ENCODE measurements around the gene NPY1R.

NPY1R gene

GRCh38 chr4:163332526-163333406 is at the start of gene NPY1R:
Gene NPY1R, minus strand, starts transcription at chr4:163332596. Its CDS starts 6,042 bp downstream, at chr4:163326554.
- DNase-seq, result peak; percentile 91

GRCh38 chr4:163380703-163381102 is 48.3 kb upstream of the NPY1R start:
- no peak for DNase-seq

- DNase-seq, result no peak
Measured at GRCh38 chr4:163378661-163379060, 46.3 kb upstream of the NPY1R start.

DNA sequence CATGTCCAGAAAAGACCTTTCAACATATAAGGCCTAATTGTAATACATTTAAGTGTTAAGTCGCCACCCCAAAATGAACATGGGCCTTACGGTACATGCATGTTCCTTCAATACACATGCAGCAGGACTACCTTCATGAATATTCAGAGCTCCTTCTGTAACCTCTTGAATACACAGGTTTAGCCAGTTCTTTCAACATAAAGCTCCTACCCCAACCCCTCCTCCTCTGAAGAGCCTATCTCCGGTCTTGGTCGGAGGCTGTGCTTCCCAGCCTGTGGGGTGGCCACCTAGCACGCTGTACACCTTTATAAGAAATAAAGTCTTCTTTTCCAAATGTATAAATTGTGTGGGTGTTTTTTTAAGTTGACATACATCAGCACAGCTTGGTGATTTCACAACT is 39.6 kb upstream of the NPY1R start:
- DNase-seq, result no peak

- DNase-seq, result no peak
Measured at GRCh38 chr4:163367651-163368050, 35.3 kb upstream of the NPY1R start.

- no peak for DNase-seq
Measured at GRCh38 chr4:163356104-163356503, 23.7 kb upstream of the NPY1R start.

DNA sequence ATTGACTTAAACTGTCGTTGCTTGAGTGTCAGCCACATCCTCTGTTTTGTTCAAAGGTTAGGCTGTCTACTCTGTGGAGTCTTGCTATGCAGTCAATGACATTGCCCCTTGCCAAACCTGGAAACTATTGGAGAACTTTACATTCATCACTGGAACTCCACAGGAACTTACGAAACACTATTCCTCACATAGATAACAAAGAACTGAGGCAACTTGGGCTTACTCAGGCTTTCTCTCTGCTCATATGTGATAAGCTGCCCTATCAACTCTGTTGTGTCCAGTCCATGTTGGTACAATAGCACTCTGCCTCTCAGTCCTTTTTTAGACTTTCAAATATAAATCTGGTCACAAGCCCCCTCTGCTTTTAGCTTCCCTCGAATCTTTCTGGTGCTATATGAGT is 20.7 kb upstream of the NPY1R start:
- peak; percentile 78 for DNase-seq

- DNase-seq, result no peak
Measured at GRCh38 chr4:163350672-163351071, 18.3 kb upstream of the NPY1R start.

GRCh38 chr4:163344147-163345125 is 12.0 kb upstream of the NPY1R start:
- DNase-seq, result no peak

- no peak for DNase-seq
Measured at GRCh38 chr4:163343604-163344146, 11.3 kb upstream of the NPY1R start, which contains the start of gene NPY5R. Gene NPY5R, plus strand, starts transcription at chr4:163343892. Its CDS starts 6,382 bp downstream, at chr4:163350274.

DNA sequence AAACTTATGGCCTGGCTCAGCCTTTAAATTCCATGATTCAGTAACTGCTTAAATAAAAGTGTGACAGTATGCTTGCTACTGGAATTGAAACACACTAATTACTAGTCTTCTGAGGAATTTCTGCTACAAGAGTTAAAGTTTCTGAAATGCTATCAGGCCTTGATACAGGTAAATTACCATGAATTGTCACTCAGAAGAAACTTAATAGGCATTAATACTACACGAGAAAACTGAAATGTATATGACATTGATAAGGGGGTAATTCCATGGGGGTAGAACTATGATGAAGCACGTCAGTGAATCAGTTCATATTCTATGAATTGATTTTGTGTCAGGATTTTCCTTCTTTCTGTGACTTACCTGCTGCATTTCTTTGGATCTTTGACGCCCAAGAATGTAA is 3.0 kb upstream of the NPY1R start:
- DNase-seq, result no peak

DNA sequence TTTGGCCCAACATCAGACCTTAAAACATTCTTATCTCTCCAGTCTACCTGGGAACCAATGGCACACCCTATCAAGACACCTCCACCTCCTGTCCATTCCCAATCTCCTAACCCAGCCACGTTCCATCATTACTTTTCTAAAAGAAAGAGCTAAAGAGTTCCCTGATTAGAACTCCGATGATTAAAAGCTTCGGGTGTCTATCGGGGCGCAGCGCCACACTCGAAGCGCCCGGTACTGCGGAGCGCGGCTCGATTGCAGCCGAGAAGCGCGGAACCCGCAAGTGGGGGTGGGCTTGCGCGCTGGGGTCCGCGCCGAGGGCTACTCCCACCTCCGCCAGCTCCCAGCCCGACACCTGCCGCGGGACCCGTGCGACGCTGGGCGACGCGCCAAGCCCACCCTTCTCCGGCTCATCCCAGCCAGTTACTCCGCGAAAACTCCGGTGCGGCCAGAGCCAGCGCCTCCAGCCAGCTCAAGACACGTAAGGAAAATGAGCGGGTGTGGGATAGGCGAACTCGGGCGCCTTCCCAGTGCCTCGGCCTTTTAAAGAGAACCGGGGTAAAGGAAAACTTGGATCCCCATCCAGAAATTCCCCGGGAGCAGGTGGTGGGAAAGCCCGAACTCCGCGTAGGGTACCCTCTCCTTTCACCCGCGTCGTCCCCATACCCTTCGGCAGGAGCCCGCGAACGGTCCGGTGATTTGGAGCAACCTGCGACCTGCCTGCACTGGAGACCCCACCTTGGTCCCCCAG is 593 bp downstream of the NPY1R start:
- DNase-seq, result peak; percentile 38

- no peak for DNase-seq
Measured at GRCh38 chr4:163330916-163331628, 1.3 kb downstream of the NPY1R start.

DNA sequence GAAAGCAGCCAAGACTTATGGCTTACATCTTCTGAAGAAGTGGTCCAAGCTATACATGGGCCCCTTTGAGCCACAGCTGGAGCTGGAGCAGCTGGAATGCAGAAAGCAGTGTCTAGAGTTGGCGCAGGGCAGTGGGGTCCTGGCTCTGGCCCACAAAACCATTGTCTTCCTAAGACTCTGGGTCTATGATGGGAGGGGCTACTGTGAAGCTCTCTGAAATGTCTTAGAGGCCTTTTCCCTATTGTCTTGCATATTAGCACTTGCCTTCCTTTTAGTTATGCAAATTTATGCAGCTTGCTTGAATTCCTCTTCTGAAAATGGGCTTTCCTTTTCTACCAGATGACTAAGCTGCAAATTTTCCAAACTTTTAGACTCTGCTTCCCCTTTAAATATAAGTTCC is 15.3 kb downstream of the NPY1R start:
- no peak for DNase-seq

- no peak for DNase-seq
Measured at GRCh38 chr4:163309466-163309865, 22.9 kb downstream of the NPY1R start.

GRCh38 chr4:163303069-163303468 is 29.3 kb downstream of the NPY1R start:
- no peak for DNase-seq

DNA sequence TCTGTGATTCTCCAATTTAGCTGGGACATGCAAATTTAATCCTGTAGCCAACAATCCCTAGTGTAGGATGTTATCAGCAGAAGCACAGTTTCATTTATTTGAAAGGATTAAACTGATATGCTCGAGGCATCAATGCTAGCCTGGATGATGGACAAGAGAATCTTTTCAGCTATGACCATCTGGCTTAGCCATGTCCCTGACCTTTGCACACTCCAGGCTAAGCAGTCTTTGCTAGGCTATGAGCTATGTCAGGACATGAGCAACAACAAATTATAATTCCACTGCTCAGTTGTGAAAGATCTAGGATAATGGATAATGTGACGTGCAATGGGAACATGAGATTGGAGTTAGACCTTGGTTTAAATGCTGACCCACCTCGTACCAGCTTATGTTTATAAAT is 32.0 kb downstream of the NPY1R start:
- no peak for DNase-seq

GRCh38 chr4:163295138-163295537 is 37.3 kb downstream of the NPY1R start:
- DNase-seq, result no peak

GRCh38 chr4:163284304-163284703 is 48.1 kb downstream of the NPY1R start:
- peak; percentile 71 for DNase-seq

GRCh38 chr4:163280703-163281519 is 51.5 kb downstream of the NPY1R start:
- DNase-seq, result peak; percentile 74

DNA sequence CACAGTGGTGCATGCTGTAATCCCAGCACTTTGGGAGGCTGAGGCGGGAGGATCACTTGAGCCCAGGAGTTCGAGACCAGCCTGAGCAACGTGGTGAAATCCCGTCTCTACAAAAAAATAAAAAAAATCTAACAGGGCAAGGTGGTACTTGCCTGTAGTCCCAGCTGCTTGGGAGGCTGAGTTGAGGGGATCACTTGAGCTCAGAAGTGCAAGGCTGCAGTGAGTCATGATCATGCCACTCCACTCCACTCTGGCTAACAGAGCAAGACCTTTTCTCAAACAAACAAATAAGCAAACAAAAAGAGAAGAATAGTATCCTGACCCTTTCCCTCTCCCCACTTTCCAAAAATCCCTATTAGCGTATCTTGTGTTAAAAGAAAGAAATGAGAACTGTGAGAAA is 52.7 kb downstream of the NPY1R start:
- DNase-seq, result no peak

All from OCI-M1 (cell line).